ENCODE results near the gene GPR82.

DNA sequence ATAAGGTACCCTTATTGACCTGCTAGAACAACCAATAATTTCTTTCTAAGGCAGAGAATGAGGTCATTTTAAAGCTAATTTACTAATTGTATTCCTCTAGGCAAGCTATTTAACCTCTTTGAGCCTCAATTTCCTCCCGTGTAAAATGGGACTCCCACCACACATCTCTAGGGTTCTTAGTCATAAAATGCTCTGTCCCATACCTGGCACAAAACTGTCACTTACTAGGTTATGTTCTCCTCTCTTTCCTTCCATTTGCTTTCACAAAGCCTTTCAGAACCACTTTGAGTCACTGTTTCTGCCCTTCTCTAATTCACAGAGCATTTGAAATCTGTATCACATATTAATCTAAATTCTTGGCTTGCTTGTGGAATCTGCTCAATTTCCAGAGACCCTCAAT lies 2.4 kb upstream of the GPR82 start:
- TF ChIP-seq, protein P1, sequence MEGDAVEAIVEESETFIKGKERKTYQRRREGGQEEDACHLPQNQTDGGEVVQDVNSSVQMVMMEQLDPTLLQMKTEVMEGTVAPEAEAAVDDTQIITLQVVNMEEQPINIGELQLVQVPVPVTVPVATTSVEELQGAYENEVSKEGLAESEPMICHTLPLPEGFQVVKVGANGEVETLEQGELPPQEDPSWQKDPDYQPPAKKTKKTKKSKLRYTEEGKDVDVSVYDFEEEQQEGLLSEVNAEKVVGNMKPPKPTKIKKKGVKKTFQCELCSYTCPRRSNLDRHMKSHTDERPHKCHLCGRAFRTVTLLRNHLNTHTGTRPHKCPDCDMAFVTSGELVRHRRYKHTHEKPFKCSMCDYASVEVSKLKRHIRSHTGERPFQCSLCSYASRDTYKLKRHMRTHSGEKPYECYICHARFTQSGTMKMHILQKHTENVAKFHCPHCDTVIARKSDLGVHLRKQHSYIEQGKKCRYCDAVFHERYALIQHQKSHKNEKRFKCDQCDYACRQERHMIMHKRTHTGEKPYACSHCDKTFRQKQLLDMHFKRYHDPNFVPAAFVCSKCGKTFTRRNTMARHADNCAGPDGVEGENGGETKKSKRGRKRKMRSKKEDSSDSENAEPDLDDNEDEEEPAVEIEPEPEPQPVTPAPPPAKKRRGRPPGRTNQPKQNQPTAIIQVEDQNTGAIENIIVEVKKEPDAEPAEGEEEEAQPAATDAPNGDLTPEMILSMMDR (IDR thresholded peaks at IDR 0.05): no peak
- TF ChIP-seq ZFX (IDR thresholded peaks at IDR 0.05; ENCODE audit: borderline replicate concordance): no peak

Data from 22Rv1 (cell line).